ENCODE data around the gene CHCHD6. TPM values are rescaled to one million over a fixed set of nuclear protein-coding genes. Genes with fewer than 3 reads are reported as not detected.

The CHCHD6 gene
- total RNA-seq, 2 experiments from 2014 or later: 8.7 to 9.3 TPM

DNA sequence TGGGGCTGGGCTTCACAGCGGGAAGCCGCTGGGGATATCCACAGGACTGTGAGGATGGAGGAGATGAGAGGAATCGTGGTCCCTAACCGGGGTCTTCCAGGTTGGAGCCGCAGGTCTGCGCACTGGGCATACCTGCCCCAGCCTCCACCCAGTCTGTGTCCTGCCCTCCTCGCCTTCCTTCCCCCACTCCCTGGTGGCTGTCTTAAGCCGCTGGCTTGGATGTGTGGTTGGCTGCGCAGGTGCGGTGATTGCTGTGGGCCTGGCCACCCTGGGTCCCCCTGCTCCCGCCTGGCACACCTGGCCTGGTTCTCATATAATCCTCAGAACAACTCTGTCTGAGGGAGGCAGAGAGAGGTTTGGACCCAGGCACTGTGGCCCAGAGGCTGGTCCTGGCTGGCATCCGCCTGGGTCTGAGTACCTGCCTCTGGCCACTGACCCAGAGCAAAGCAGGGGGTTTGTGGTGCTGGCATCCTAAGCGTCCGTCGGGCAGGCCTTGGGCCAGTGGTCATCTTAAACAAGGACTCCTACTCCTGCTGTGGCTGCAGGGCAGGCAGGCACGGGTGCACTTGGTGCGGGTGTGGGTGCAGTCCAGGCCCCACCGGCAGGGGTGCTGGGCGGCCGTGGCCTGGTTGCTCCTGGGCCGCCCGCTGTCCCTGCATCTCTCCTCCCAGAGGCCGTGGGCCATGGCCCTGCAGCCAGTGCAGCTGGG is 297.6 kb downstream of the CHCHD6 start:
- H3K4me3 ChIP-seq (ENCODE audit: low read length): no peak overlapping the region
- H3K27me3 ChIP-seq (ENCODE audit: control insufficient read depth in 1 of 2, insufficient read depth in 2 of 2, low read length in 2 of 2): no peaks in the 10 kb centered on the region
- DNase-seq (no peak), ATAC-seq (ENCODE audit: poor library complexity) (no peak)
- Mint-ChIP-seq H3K27me3 (no peaks in the 10 kb centered on the region), H3K4me3 (no peak overlapping the region), H3K9me3 (no peaks in the 10 kb centered on the region), H3K36me3 (ENCODE audit: low read depth) (no peaks in the 10 kb centered on the region), H3K4me1 (ENCODE audit: low read depth) (no peaks in the 10 kb centered on the region), H3K27ac (no peak overlapping the region)
- ChIA-PET CTCF (no interaction called here), POLR2A (no interaction called here)
- H3K9me3 ChIP-seq (ENCODE audit: control insufficient read depth in 1 of 2, insufficient read depth in 1 of 2, low read length in 2 of 2): no peaks in the 10 kb centered on the region
- intact Hi-C loops (cut with DNase I, micrococcal nuclease): no loop called here
- no peaks in the 10 kb centered on the region for H3K4me1 ChIP-seq (ENCODE audit: insufficient read depth, low read length)
- no peak overlapping the region for H3K27ac ChIP-seq (ENCODE audit: low read depth in 1 of 2, low read length in 2 of 2)
- TF ChIP-seq, protein P1, sequence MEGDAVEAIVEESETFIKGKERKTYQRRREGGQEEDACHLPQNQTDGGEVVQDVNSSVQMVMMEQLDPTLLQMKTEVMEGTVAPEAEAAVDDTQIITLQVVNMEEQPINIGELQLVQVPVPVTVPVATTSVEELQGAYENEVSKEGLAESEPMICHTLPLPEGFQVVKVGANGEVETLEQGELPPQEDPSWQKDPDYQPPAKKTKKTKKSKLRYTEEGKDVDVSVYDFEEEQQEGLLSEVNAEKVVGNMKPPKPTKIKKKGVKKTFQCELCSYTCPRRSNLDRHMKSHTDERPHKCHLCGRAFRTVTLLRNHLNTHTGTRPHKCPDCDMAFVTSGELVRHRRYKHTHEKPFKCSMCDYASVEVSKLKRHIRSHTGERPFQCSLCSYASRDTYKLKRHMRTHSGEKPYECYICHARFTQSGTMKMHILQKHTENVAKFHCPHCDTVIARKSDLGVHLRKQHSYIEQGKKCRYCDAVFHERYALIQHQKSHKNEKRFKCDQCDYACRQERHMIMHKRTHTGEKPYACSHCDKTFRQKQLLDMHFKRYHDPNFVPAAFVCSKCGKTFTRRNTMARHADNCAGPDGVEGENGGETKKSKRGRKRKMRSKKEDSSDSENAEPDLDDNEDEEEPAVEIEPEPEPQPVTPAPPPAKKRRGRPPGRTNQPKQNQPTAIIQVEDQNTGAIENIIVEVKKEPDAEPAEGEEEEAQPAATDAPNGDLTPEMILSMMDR (IDR thresholded peaks at IDR 0.05): no peak
- no peaks in the 10 kb centered on the region for H3K36me3 ChIP-seq (ENCODE audit: insufficient read depth, low read length)

DNA sequence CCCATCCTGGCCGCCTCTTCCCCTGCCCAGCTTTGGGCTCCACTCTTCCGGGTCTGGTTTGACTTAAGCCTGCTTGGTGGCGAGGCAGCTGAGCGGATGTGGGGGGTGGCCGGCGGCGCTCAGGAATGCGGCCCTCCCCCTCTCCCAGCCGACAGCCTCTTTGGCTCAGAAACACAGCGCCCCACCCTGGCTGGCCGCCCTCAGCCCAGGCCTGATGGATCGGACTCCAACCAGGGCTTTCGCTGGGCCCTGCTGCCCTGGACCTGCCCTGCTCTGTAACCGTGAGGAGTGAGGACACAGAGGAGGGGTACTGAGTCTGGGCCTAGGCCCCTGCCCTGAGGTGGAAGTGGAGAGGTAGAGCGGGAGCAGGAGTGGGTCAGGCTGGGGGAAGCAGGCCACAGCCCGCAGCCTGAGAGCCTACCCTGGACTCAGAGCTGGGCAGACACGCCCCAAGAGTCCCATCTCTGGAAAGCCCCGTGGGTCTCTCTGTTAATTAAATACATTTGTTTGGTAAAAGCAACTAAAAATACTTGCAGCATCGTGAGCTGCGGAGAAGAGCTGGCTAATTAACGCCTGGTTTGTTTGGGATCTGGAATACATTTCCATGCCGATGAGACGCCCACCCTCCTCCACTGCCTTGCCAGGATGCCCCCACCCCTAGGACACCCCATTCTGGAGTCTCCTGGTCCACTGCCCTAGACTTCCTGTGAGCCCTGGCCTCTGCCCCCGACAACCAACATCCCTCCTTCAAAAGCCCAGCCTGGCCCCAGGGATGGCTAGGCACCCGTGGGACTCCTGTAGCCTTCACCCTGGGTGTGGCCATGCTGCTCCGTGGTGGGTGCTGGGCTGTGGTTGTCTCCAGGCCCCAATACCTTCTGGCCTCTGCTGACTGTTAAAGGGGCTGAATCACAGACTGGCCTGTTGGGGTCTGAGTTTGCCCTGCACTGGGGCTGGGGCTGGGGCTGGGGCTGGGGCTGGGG is 298.4 kb downstream of the CHCHD6 start:
- POLR2A ChIA-PET: no interaction called here
- no peaks in the 10 kb centered on the region for H3K4me1 Mint-ChIP-seq (ENCODE audit: low read depth)
- Histone ChIP-seq H3K4me3 (ENCODE audit: low read length) (no peak overlapping the region), H3K36me3 (ENCODE audit: insufficient read depth, low read length) (no peaks in the 10 kb centered on the region), H3K27me3 (ENCODE audit: control insufficient read depth in 1 of 2, insufficient read depth in 2 of 2, low read length in 2 of 2) (no peaks in the 10 kb centered on the region), H3K9me3 (ENCODE audit: control insufficient read depth in 1 of 2, insufficient read depth in 1 of 2, low read length in 2 of 2) (no peaks in the 10 kb centered on the region), H3K27ac (ENCODE audit: low read depth in 1 of 2, low read length in 2 of 2) (no peak overlapping the region), H3K4me1 (ENCODE audit: insufficient read depth, low read length) (no peaks in the 10 kb centered on the region)
- H3K27me3 Mint-ChIP-seq: no peaks in the 10 kb centered on the region
- intact Hi-C loops (cut with DNase I, micrococcal nuclease): no loop called here
- CTCF ChIA-PET: no interaction called here
- TF ChIP-seq, protein P1 (IDR thresholded peaks at IDR 0.05): no peak
- H3K9me3 Mint-ChIP-seq: no peaks in the 10 kb centered on the region
- H3K36me3 Mint-ChIP-seq (ENCODE audit: low read depth): peaks cover 4% of the 10 kb centered on the region
- no peak overlapping the region for H3K4me3 Mint-ChIP-seq
- no peak overlapping the region for H3K27ac Mint-ChIP-seq
- DNase-seq (peak in 1 of 14 experiments; percentile 1), ATAC-seq (ENCODE audit: poor library complexity) (peak; percentile 32)

GRCh38 chr3:127003175-127003555 is 299.1 kb downstream of the CHCHD6 start:
- no peaks in the 10 kb centered on the region for H3K27me3 Mint-ChIP-seq
- H3K9me3 ChIP-seq (ENCODE audit: control insufficient read depth in 1 of 2, insufficient read depth in 1 of 2, low read length in 2 of 2): no peaks in the 10 kb centered on the region
- H3K27ac ChIP-seq (ENCODE audit: low read depth in 1 of 2, low read length in 2 of 2): no peak overlapping the region
- no peak overlapping the region for H3K4me3 Mint-ChIP-seq
- POLR2A ChIA-PET: no interaction called here
- H3K36me3 Mint-ChIP-seq (ENCODE audit: low read depth): peaks cover 4% of the 10 kb centered on the region
- no peaks in the 10 kb centered on the region for H3K36me3 ChIP-seq (ENCODE audit: insufficient read depth, low read length)
- no peak overlapping the region for H3K4me3 ChIP-seq (ENCODE audit: low read length)
- ATAC-seq (ENCODE audit: poor library complexity) (no peak), DNase-seq (no peak)
- H3K27ac Mint-ChIP-seq: no peak overlapping the region
- no peaks in the 10 kb centered on the region for H3K9me3 Mint-ChIP-seq
- TF ChIP-seq, protein P1 (IDR thresholded peaks at IDR 0.05): no peak
- H3K4me1 Mint-ChIP-seq (ENCODE audit: low read depth): no peaks in the 10 kb centered on the region
- H3K27me3 ChIP-seq (ENCODE audit: control insufficient read depth in 1 of 2, insufficient read depth in 2 of 2, low read length in 2 of 2): no peaks in the 10 kb centered on the region
- intact Hi-C loops (cut with DNase I, micrococcal nuclease): no loop called here
- no peaks in the 10 kb centered on the region for H3K4me1 ChIP-seq (ENCODE audit: insufficient read depth, low read length)
- CTCF ChIA-PET: no interaction called here
